ENCODE results near the gene CKAP4. TPM values are rescaled to one million over a fixed set of nuclear protein-coding genes. Genes with fewer than 3 reads are reported as not detected.

Gene CKAP4
- total RNA-seq, 1 donor from 2014 or later = 102 TPM

DNA sequence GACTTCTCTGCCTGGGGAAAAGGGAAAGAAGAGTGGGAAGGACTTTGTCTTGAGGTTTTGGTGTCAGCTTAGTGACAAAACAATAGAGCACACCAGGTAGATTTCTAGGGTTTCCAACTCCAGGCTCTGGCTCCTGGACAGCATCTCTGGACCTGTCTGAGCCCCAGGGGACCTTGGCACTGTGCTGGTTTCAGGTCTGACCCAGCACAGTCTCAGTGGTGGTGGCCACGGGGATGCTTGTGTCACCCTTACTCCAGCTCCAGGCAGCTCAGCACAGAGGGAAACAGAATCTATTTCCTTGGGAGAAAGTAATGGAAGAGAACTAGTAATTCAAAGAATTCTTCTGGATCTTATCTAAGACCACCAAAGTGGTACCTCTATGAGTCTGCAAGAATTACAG is 11.1 kb upstream of the CKAP4 start:
- H3K4me1 Mint-ChIP-seq = no peaks in the 10 kb centered on the region
- DNase-seq (ENCODE audit: low read depth, low spot score) = no peak
- TF ChIP-seq, protein P1, sequence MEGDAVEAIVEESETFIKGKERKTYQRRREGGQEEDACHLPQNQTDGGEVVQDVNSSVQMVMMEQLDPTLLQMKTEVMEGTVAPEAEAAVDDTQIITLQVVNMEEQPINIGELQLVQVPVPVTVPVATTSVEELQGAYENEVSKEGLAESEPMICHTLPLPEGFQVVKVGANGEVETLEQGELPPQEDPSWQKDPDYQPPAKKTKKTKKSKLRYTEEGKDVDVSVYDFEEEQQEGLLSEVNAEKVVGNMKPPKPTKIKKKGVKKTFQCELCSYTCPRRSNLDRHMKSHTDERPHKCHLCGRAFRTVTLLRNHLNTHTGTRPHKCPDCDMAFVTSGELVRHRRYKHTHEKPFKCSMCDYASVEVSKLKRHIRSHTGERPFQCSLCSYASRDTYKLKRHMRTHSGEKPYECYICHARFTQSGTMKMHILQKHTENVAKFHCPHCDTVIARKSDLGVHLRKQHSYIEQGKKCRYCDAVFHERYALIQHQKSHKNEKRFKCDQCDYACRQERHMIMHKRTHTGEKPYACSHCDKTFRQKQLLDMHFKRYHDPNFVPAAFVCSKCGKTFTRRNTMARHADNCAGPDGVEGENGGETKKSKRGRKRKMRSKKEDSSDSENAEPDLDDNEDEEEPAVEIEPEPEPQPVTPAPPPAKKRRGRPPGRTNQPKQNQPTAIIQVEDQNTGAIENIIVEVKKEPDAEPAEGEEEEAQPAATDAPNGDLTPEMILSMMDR (conservative IDR thresholded peaks at IDR 0.05) = no peak
- peaks cover 3% of the 10 kb centered on the region for H3K36me3 Mint-ChIP-seq (ENCODE audit: low read depth)
- H3K9me3 Mint-ChIP-seq = peaks cover 3% of the 10 kb centered on the region
- no peak overlapping the region for H3K27ac Mint-ChIP-seq (ENCODE audit: unreplicated experiment)
- H3K4me3 Mint-ChIP-seq = no peak overlapping the region
- H3K27me3 Mint-ChIP-seq (ENCODE audit: low read depth) = no peaks in the 10 kb centered on the region

DNA sequence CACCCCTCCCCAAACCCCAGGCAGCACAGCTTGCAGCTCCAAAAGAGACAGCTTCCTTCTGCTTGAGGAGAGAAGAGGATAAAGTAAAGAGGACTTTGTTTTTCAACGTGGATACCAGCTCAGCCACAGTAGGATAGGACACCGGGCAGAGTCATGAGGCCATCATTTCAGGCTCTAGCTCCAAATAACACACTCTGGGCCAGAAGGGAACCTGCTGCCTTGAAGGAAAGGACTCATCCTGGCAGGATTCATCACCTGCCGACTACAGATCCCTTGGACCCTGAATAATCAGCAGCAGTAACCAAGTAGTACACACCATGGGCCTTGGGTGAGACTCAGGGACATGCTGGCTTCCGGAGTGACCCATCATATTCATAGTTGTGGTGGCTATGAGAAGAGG is 10.4 kb upstream of the CKAP4 start:
- no peak overlapping the region for H3K27ac Mint-ChIP-seq (ENCODE audit: unreplicated experiment)
- TF ChIP-seq, protein P1 (conservative IDR thresholded peaks at IDR 0.05) = no peak
- peaks cover under 1% of the 10 kb centered on the region for H3K9me3 Mint-ChIP-seq
- no peak for DNase-seq (ENCODE audit: low read depth, low spot score)
- no peak overlapping the region for H3K4me3 Mint-ChIP-seq
- no peaks in the 10 kb centered on the region for H3K27me3 Mint-ChIP-seq (ENCODE audit: low read depth)
- H3K4me1 Mint-ChIP-seq = no peaks in the 10 kb centered on the region
- peaks cover under 1% of the 10 kb centered on the region for H3K36me3 Mint-ChIP-seq (ENCODE audit: low read depth)

DNA sequence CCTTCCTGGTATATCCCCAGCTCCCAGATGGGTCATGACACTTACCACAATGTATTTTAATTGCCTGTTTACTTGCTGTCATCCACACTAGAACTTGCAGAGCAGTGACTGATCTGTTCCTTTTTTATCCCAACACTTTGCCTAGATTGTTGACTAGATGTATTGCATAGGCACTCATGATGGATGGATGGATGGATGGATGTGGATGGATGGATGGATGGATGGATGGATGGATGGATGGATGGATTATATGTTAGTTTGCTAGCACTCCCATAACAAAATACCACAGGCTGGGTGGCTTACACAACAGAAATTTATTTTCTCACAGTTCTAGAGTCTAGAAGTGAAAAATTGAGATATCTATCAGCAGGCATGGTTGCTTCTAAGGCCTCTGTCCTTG is 8.7 kb upstream of the CKAP4 start:
- TF ChIP-seq, protein P1 (conservative IDR thresholded peaks at IDR 0.05) = no peak
- peaks cover 5% of the 10 kb centered on the region for H3K4me1 Mint-ChIP-seq
- no peak for DNase-seq (ENCODE audit: low read depth, low spot score)
- no peaks in the 10 kb centered on the region for H3K27me3 Mint-ChIP-seq (ENCODE audit: low read depth)
- no peaks in the 10 kb centered on the region for H3K9me3 Mint-ChIP-seq
- no peak overlapping the region for H3K27ac Mint-ChIP-seq (ENCODE audit: unreplicated experiment)
- no peak overlapping the region for H3K4me3 Mint-ChIP-seq
- no peaks in the 10 kb centered on the region for H3K36me3 Mint-ChIP-seq (ENCODE audit: low read depth)

DNA sequence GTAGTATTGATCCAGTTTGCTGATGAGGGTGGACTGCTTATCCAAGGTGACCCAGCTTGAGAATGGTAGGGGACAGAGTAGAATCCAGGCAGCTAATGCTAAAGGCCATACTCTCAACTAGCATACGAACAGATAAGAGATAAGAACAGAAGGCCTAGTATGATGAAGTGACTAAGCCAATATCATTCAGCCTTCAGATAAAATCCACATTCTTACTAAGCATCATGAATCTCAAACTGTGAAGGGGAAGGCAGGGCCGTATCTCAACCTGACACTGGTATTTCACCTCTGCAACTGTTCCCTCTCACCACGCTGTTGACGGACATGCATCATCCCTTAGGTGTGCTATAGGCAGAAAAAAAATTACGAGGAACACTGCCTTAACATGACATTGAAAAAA is 8.1 kb upstream of the CKAP4 start:
- H3K4me3 Mint-ChIP-seq = no peak overlapping the region
- peaks cover 8% of the 10 kb centered on the region for H3K4me1 Mint-ChIP-seq
- DNase-seq (ENCODE audit: low read depth, low spot score) = no peak
- no peaks in the 10 kb centered on the region for H3K9me3 Mint-ChIP-seq
- TF ChIP-seq, protein P1 (conservative IDR thresholded peaks at IDR 0.05) = no peak
- no peaks in the 10 kb centered on the region for H3K27me3 Mint-ChIP-seq (ENCODE audit: low read depth)
- no peaks in the 10 kb centered on the region for H3K36me3 Mint-ChIP-seq (ENCODE audit: low read depth)
- no peak overlapping the region for H3K27ac Mint-ChIP-seq (ENCODE audit: unreplicated experiment)

DNA sequence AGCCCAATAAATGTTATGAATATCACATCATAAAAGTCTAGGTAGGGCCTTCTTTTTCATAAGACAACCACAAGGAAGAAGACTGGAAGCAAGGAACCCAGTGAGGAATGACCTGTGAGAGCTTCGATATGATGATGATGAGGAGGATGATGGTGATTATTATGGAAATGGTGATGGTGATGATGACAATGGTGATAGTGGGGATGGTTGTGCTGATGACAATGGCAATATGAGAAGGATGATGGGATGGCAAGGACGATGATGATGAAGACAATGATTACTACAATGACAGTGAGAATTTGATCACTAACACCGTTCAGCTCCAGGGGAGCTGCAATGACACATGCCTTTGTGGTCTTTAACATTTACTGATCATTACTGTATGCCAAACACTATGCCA is 7.7 kb upstream of the CKAP4 start:
- Mint-ChIP-seq H3K27ac (ENCODE audit: unreplicated experiment) (no peak overlapping the region), H3K9me3 (no peaks in the 10 kb centered on the region), H3K36me3 (ENCODE audit: low read depth) (no peaks in the 10 kb centered on the region), H3K4me1 (peaks cover 8% of the 10 kb centered on the region), H3K27me3 (ENCODE audit: low read depth) (no peaks in the 10 kb centered on the region), H3K4me3 (no peak overlapping the region)
- TF ChIP-seq, protein P1 (conservative IDR thresholded peaks at IDR 0.05) = no peak
- no peak for DNase-seq (ENCODE audit: low read depth, low spot score)

DNA sequence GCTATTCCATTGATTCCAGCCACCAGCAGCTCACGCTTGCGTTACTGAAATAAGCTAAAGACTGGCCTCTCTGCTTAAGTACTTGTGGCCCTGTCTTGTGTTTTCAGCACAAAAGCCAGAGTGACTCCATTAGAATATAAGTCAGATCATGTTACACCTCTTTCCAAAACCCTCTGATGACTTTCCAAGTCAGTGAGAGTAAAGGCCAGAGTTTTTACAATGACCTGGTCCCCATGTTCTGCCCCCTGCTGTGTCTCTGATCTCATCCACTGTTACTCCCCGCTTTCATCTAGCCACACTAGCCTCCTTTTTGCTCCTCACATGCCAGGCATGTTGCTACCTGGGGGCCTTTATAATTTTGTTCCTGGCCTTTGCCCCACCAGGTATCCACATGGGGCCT is 6.9 kb upstream of the CKAP4 start:
- H3K36me3 Mint-ChIP-seq (ENCODE audit: low read depth) = no peaks in the 10 kb centered on the region
- TF ChIP-seq, protein P1 (conservative IDR thresholded peaks at IDR 0.05) = no peak
- no peak for DNase-seq (ENCODE audit: low read depth, low spot score)
- no peaks in the 10 kb centered on the region for H3K9me3 Mint-ChIP-seq
- H3K27ac Mint-ChIP-seq (ENCODE audit: unreplicated experiment) = no peak overlapping the region
- H3K27me3 Mint-ChIP-seq (ENCODE audit: low read depth) = no peaks in the 10 kb centered on the region
- no peak overlapping the region for H3K4me3 Mint-ChIP-seq
- H3K4me1 Mint-ChIP-seq = peaks cover 11% of the 10 kb centered on the region

Measured in neural crest cell (in vitro differentiated cells).